H1 (cell line): ENCODE results near the gene RNF43. TPM values are rescaled to one million over a fixed set of nuclear protein-coding genes. Genes with fewer than 3 reads are reported as not detected.

Source experiments
- CTCF ChIA-PET: fragments of 300-600 bp; sonication (Branson Sonifier 250); formaldehyde crosslinking; loops from one replicate; lab custom pipeline; 2021; ENCODE audit not compliant: partially characterized antibody; lab: Charles Lee
- POLR2A ChIA-PET: fragments of 300-600 bp; sonication (Branson Sonifier 250); formaldehyde crosslinking; loops from one replicate; lab custom pipeline; 2021; ENCODE audit warnings: inconsistent platforms; ENCODE audit not compliant: partially characterized antibody; lab: Charles Lee
- DNase-seq, 2 experiments: peaks; one replicate each; pipeline versions ENCODE4 v3.0.0 to v3.0.0-alpha.2; 2010 to 2022; ENCODE audit warnings: low spot score in 2 of 2, low read depth in 1 of 2, mixed read lengths in 1 of 2
- FAIRE-seq: peaks from 2 replicates; lab custom pipeline; 2011; peaks lifted over from hg19 to GRCh38; lab: Jason Lieb, UNC
- H2AFZ ChIP-seq: 2 replicates; pipeline ENCODE4 v1.8.1; 2012; ENCODE audit warnings: low read length, inconsistent platforms
- H2AK5ac ChIP-seq: 2 replicates; pipeline ENCODE4 v1.6.1; 2013; ENCODE audit warnings: low read depth, low read length
- H2BK120ac ChIP-seq: replicated peaks from 2 replicates; pipeline ENCODE3; 2013; ENCODE audit warnings: low read depth, low read length, inconsistent platforms
- H2BK12ac ChIP-seq: 2 replicates; pipeline ENCODE4 v1.6.1; 2013; ENCODE audit warnings: low read depth, low read length
- H2BK15ac ChIP-seq: 2 replicates; pipeline ENCODE4 v1.6.1; 2013; ENCODE audit warnings: low read length
- H2BK20ac ChIP-seq: 2 replicates; pipeline ENCODE4 v1.6.1; 2013; ENCODE audit warnings: low read length
- H2BK5ac ChIP-seq: 2 replicates; pipeline ENCODE4 v1.6.1; 2013; ENCODE audit warnings: low read depth, low read length
- H3K14ac ChIP-seq: 2 replicates; pipeline ENCODE4 v1.6.1; 2013; ENCODE audit warnings: inconsistent platforms; ENCODE audit not compliant: insufficient read length
- H3K18ac ChIP-seq: 2 replicates; pipeline ENCODE4 v1.6.1; 2013; ENCODE audit warnings: low read length; ENCODE audit errors: extremely low read depth
- H3K23ac ChIP-seq: 2 replicates; pipeline ENCODE4 v1.6.1; 2013; ENCODE audit warnings: inconsistent platforms; ENCODE audit not compliant: insufficient read length
- H3K23me2 ChIP-seq: 2 replicates; pipeline ENCODE4 v1.6.1; 2013; ENCODE audit warnings: low read depth, low read length
- H3K27ac ChIP-seq: 2 replicates; pipeline ENCODE4 v1.6.1; 2011; ENCODE audit warnings: low read depth, low read length, inconsistent platforms
- H3K27me3 ChIP-seq, 4 experiments: replicated peaks in 1 of 4; 1 replicate in 1 of 4; 2 replicates in 3 of 4; pipeline versions ENCODE4 v1.6.1 to v1.8.1; 2011 to 2013; ENCODE audit warnings: low read length in 3 of 4, mild to moderate bottlenecking in 3 of 4, inconsistent platforms in 2 of 4, mixed read lengths in 2 of 4, moderate library complexity in 1 of 4; ENCODE audit not compliant: control insufficient read depth in 3 of 4, insufficient read depth in 3 of 4; ENCODE audit errors: extremely low read depth in 1 of 4
- H3K36me3 ChIP-seq, 4 experiments: 2 replicates each; pipeline versions ENCODE4 v1.6.1 to v1.8.1; 2011 to 2013; ENCODE audit warnings: mild to moderate bottlenecking in 4 of 4, low read length in 3 of 4, moderate library complexity in 2 of 4, control low read depth in 1 of 4, inconsistent platforms in 1 of 4; ENCODE audit not compliant: insufficient read depth in 4 of 4, control insufficient read depth in 2 of 4
- H3K4ac ChIP-seq: replicated peaks from 2 replicates; pipeline ENCODE3; 2013; ENCODE audit warnings: low read length, low read depth, mixed read lengths, inconsistent platforms; ENCODE audit not compliant: insufficient read length
- H3K4me1 ChIP-seq, 4 experiments: replicated peaks in 1 of 4; 1 replicate in 1 of 4; 2 replicates in 3 of 4; pipeline versions ENCODE4 v1.6.1 to v1.8.1; 2011 to 2013; ENCODE audit warnings: low read length in 3 of 4, inconsistent platforms in 2 of 4, mixed read lengths in 1 of 4; ENCODE audit not compliant: insufficient read depth in 4 of 4, control insufficient read depth in 3 of 4
- H3K4me2 ChIP-seq, 2 experiments: 2 replicates each; pipeline versions ENCODE4 v1.6.1 to v1.8.1; 2011 to 2013; ENCODE audit warnings: low read depth in 2 of 2, low read length in 2 of 2, control low read depth in 1 of 2, inconsistent platforms in 1 of 2, mild to moderate bottlenecking in 1 of 2; ENCODE audit not compliant: insufficient read depth in 1 of 2
- H3K4me3 ChIP-seq, 4 experiments: fragments of 200-600, 300-600 bp in 1 of 4; sonication (generic), shearing (Covaris generic), sonication (Bioruptor Twin) in 1 of 4; 2 replicates each; pipeline versions ENCODE4 v1.5.1 to v1.8.1; 2011 to 2016; ENCODE audit warnings: low read length in 4 of 4, low read depth in 3 of 4, control low read depth in 2 of 4, inconsistent platforms in 2 of 4, mild to moderate bottlenecking in 2 of 4, mixed read lengths in 1 of 4, moderate library complexity in 1 of 4; ENCODE audit not compliant: insufficient read depth in 2 of 4; ENCODE audit errors: extremely low read depth in 1 of 4
- H3K56ac ChIP-seq: replicated peaks from 2 replicates; pipeline ENCODE3; 2013; ENCODE audit warnings: low read depth, mild to moderate bottlenecking, mixed read lengths, low read length, inconsistent platforms; ENCODE audit not compliant: insufficient read length
- H3K79me1 ChIP-seq: 2 replicates; pipeline ENCODE4 v1.6.1; 2013; ENCODE audit warnings: low read depth, low read length, control low read depth
- H3K79me2 ChIP-seq, 2 experiments: 2 replicates each; pipeline versions ENCODE4 v1.6.1 to v1.8.1; 2012 to 2013; ENCODE audit warnings: low read length in 2 of 2, mild to moderate bottlenecking in 2 of 2, inconsistent platforms in 1 of 2; ENCODE audit not compliant: insufficient read depth in 2 of 2, control insufficient read depth in 1 of 2
- H3K9ac ChIP-seq, 4 experiments: replicated peaks in 1 of 4; 1 replicate in 1 of 4; 2 replicates in 3 of 4; pipeline versions ENCODE4 v1.6.1 to v1.8.1; 2011 to 2013; ENCODE audit warnings: low read depth in 3 of 4, low read length in 3 of 4, control low read depth in 2 of 4, mild to moderate bottlenecking in 2 of 4, moderate library complexity in 2 of 4, inconsistent platforms in 1 of 4; ENCODE audit errors: extremely low read depth in 1 of 4
- H3K9me3 ChIP-seq, 2 experiments: 2 replicates each; pipeline versions ENCODE4 v1.6.1 to v1.8.1; 2012 to 2013; ENCODE audit warnings: mild to moderate bottlenecking in 2 of 2, moderate library complexity in 2 of 2, control low read depth in 1 of 2, inconsistent platforms in 1 of 2, low read depth in 1 of 2, low read length in 1 of 2, mixed read lengths in 1 of 2; ENCODE audit not compliant: insufficient read depth in 2 of 2
- H4K20me1 ChIP-seq, 2 experiments: replicated peaks in 1 of 2; 2 replicates each; pipeline versions ENCODE3 to v1.8.1; 2011 to 2013; ENCODE audit warnings: inconsistent platforms in 2 of 2, low read length in 2 of 2, mild to moderate bottlenecking in 1 of 2; ENCODE audit not compliant: insufficient read depth in 2 of 2, control insufficient read depth in 1 of 2
- H4K5ac ChIP-seq: 2 replicates; pipeline ENCODE4 v1.6.1; 2013; ENCODE audit warnings: low read length, low read depth, mixed read lengths, inconsistent platforms; ENCODE audit not compliant: insufficient read length
- H4K8ac ChIP-seq: 2 replicates; pipeline ENCODE4 v1.8.0; 2013; ENCODE audit warnings: mild to moderate bottlenecking, moderate library complexity, low read length, inconsistent platforms; ENCODE audit not compliant: insufficient read depth; ENCODE audit errors: extremely low read depth
- H4K91ac ChIP-seq: replicated peaks from 2 replicates; pipeline ENCODE3; 2013; ENCODE audit warnings: low read length, mixed read lengths, inconsistent platforms; ENCODE audit not compliant: insufficient read length
- CBX8 ChIP-seq: fragments of 300-800, 300-1000 bp; sonication (generic); IDR thresholded peaks from 2 replicates; pipeline ENCODE4 v1.7.1; 2016; ENCODE audit warnings: low read depth, low read length, borderline replicate concordance
- SIN3A ChIP-seq, 2 experiments: IDR thresholded peaks in 1 of 2; conservative IDR thresholded peaks in 1 of 2; 2 replicates each; pipeline ENCODE4 v1.6.1; 2011 to 2012; ENCODE audit warnings: low read length in 2 of 2, improper control_type of control experiment in 1 of 2, low read depth in 1 of 2, mild to moderate bottlenecking in 1 of 2
- SRF ChIP-seq: IDR thresholded peaks from 2 replicates; pipeline ENCODE4 v1.6.1; 2011; ENCODE audit warnings: mild to moderate bottlenecking, low read depth, low read length, moderate library complexity
- WGBS, 2 experiments: shearing (Covaris generic) in 1 of 2; methylation state at CpG; one replicate each; pipeline versions ENCODE4 v1.1.6 to v1.1.7; 2013 to 2015; ENCODE audit warnings: low lambda C conversion rate in 2 of 2, mixed read lengths in 2 of 2, inconsistent platforms in 1 of 2, low coverage in 1 of 2, missing lambda C conversion rate in 1 of 2; ENCODE audit not compliant: insufficient replicate concordance in 2 of 2, insufficient coverage in 1 of 2, insufficient read length in 1 of 2; ENCODE audit errors: extremely low coverage in 1 of 2, missing lambda C conversion rate in 1 of 2; 5-methylcytosine and 5-hydroxymethylcytosine counted together
- polyA plus RNA-seq, 7 experiments: library from polyadenylated mRNA; depleted of rRNA in 3 of 7; stranded (reverse) in 5 of 7; unstranded in 2 of 7; fragments of >200 nt in 5 of 7; fragments of 200-250 nt in 2 of 7; gene quantifications; 1 replicate in 5 of 7; 2 replicates in 1 of 7; 4 replicates in 1 of 7; pipeline versions ENCODE4 v1.2.1 to v1.2.3, GENCODE V29; 2011 to 2013; ENCODE audit warnings: missing spikeins in 2 of 7, mixed read lengths in 2 of 7
- total RNA-seq: library from RNA; stranded (reverse); fragmentation: NEBNext Ultra II Directional; extraction: Animal tissue kit (Norgen Biotek cat#: 25700); gene quantifications from 2 replicates; pipeline ENCODE4 v1.2.1, GENCODE V29; 2021

RNF43 gene
- total and polyA plus RNA-seq, 2 of the 8 experiments (the other 6 are each of a cell fraction or from before 2014, with no cell fraction given), result 0.89 to 1.5 TPM

GRCh38 chr17:58375811-58376210 lies 41.5 kb downstream of the RNF43 start:
- no peak overlapping the region for H4K91ac ChIP-seq
- no peaks in the 10 kb centered on the region for H3K79me1 ChIP-seq
- H4K20me1 ChIP-seq, result no peaks in the 10 kb centered on the region
- no peak overlapping the region for H3K27ac ChIP-seq
- ChIA-PET CTCF (no interaction called here), POLR2A (interaction anchor here (1.3 to 1.7 kb wide), 4 partner anchors 15 to 32 kb away, joined by 3 to 9 read pairs (median 4); partner anchors contain the start of gene SUPT4H1)
- no peaks in the 10 kb centered on the region for H3K27me3 ChIP-seq
- no peak overlapping the region for H3K23ac ChIP-seq
- H3K79me2 ChIP-seq, result no peaks in the 10 kb centered on the region
- no peak overlapping the region for H3K9ac ChIP-seq
- H3K18ac ChIP-seq, result no peak overlapping the region
- H2AK5ac ChIP-seq, result peak overlapping the region; percentile 29; the same call in 1 of the 2 replicates
- H3K23me2 ChIP-seq, result no peaks in the 10 kb centered on the region
- H4K8ac ChIP-seq, result no peak overlapping the region
- no peak overlapping the region for H3K4ac ChIP-seq
- H3K56ac ChIP-seq, result no peak overlapping the region
- no peak overlapping the region for H2BK120ac ChIP-seq
- H3K14ac ChIP-seq, result no peak overlapping the region
- FAIRE-seq, result no peak
- 91% methylated on average over 2 of the region's 2 CpGs; no CpG with 5 or more reads in 1 of the 2 experiments for WGBS, 2 experiments
- DNase-seq, result no peak
- peak overlapping the region; percentile 19; the same call in 1 of the 2 replicates for H2BK5ac ChIP-seq
- no peak overlapping the region for H2BK20ac ChIP-seq
- H3K4me1 ChIP-seq, result peaks cover 6 to 15% (median 10%) of the 10 kb centered on the region in 4 experiments; a peak in 5 of 7 replicates
- no peak overlapping the region for H4K5ac ChIP-seq
- H2AFZ ChIP-seq, result no peak overlapping the region
- no peak overlapping the region; a peak in 1 of 4 replicates for H3K4me2 ChIP-seq
- H3K9me3 ChIP-seq, result no peaks in the 10 kb centered on the region
- no peaks in the 10 kb centered on the region for H3K36me3 ChIP-seq
- peak overlapping the region; percentile 13; the same call in 1 of the 2 replicates for H2BK12ac ChIP-seq
- no peak overlapping the region for H2BK15ac ChIP-seq
- no peak overlapping the region for H3K4me3 ChIP-seq
- TF ChIP-seq SRF (no peak), CBX8 (no peak), SIN3A (conservative IDR thresholded peaks at IDR 0.05 in 1 of 2, IDR thresholded peaks at IDR 0.05 in 1 of 2; ENCODE audit: low read depth in 1 of 2, low read length in 2 of 2) (no peak)
